ENCODE measurements around the gene ORAI3.
"Not testable (repeated sequence)": the region's sequence is repeated elsewhere in the genome, so short reads cannot be mapped to it uniquely, and the experiment has no call there.

Gene ORAI3

GRCh38 chr16:30924076-30924912 lies 24.6 kb upstream of the ORAI3 start:
- DNase-seq: peak; percentile 35

GRCh38 chr16:30924913-30925631 lies 23.8 kb upstream of the ORAI3 start:
- DNase-seq: no peak

- no peak for DNase-seq
Observed at GRCh38 chr16:30925632-30925987, 23.3 kb upstream of the ORAI3 start.

GRCh38 chr16:30925995-30926811 lies 22.7 kb upstream of the ORAI3 start:
- no peak for DNase-seq

GRCh38 chr16:30926937-30927788 lies 21.7 kb upstream of the ORAI3 start:
- DNase-seq: no peak

GRCh38 chr16:30927789-30928378 lies 21.0 kb upstream of the ORAI3 start:
- peak; percentile 90 for DNase-seq

- no peak for DNase-seq
Observed at GRCh38 chr16:30928390-30928789, 20.5 kb upstream of the ORAI3 start.

GRCh38 chr16:30929167-30929566 lies 19.7 kb upstream of the ORAI3 start:
- DNase-seq: no peak

GRCh38 chr16:30930160-30930571 lies 18.7 kb upstream of the ORAI3 start:
- no peak for DNase-seq

- DNase-seq: no peak
Observed at GRCh38 chr16:30931068-30931650, 17.7 kb upstream of the ORAI3 start.

- DNase-seq: no peak
Observed at GRCh38 chr16:30934827-30935557, 13.9 kb upstream of the ORAI3 start.

- DNase-seq: no peak
Observed at GRCh38 chr16:30937692-30938091, 11.2 kb upstream of the ORAI3 start.

GRCh38 chr16:30939571-30939970 lies 9.3 kb upstream of the ORAI3 start:
- not testable (repeated sequence) for DNase-seq

GRCh38 chr16:30941600-30942425 lies 7.1 kb upstream of the ORAI3 start:
- no peak for DNase-seq

GRCh38 chr16:30942426-30942806 lies 6.5 kb upstream of the ORAI3 start:
- DNase-seq: no peak

- DNase-seq: no peak
Observed at GRCh38 chr16:30944352-30944751, 4.5 kb upstream of the ORAI3 start.

GRCh38 chr16:30946671-30947540 lies 2.0 kb upstream of the ORAI3 start:
- no peak for DNase-seq

GRCh38 chr16:30947541-30947858 lies 1.4 kb upstream of the ORAI3 start:
- DNase-seq: no peak
